ENCODE results near the gene FGGY.
A peak's percentile ranks its signal among the peaks of the same experiment; 100 is the strongest.

The FGGY gene

DNA sequence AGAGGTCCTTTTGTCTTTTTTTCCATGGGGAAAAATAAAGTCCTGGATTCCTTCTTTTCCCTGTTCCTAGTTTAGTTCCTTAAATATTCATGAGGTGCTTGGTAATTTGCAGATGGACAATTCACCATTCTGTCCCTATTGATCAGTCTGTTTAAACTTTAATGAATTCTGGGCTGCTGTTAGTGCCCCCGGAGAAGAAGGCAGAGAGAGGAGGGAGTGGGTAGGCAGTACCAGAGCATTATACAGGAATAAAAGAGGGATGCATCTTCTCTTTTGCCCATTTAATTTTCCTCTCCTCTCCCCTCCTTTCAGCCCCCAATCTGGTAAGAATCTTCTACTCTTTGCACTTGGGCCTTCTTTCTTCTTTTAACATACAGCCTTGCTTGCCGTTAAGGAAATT lies 25.9 kb downstream of the FGGY start:
- DNase-seq (ENCODE audit: low read depth) = no peak
- no peak overlapping the region for H3K4me3 ChIP-seq (ENCODE audit: low read length)
- TF ChIP-seq, protein P1, sequence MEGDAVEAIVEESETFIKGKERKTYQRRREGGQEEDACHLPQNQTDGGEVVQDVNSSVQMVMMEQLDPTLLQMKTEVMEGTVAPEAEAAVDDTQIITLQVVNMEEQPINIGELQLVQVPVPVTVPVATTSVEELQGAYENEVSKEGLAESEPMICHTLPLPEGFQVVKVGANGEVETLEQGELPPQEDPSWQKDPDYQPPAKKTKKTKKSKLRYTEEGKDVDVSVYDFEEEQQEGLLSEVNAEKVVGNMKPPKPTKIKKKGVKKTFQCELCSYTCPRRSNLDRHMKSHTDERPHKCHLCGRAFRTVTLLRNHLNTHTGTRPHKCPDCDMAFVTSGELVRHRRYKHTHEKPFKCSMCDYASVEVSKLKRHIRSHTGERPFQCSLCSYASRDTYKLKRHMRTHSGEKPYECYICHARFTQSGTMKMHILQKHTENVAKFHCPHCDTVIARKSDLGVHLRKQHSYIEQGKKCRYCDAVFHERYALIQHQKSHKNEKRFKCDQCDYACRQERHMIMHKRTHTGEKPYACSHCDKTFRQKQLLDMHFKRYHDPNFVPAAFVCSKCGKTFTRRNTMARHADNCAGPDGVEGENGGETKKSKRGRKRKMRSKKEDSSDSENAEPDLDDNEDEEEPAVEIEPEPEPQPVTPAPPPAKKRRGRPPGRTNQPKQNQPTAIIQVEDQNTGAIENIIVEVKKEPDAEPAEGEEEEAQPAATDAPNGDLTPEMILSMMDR (conservative IDR thresholded peaks at IDR 0.05; ENCODE audit: low read length) = no peak

DNA sequence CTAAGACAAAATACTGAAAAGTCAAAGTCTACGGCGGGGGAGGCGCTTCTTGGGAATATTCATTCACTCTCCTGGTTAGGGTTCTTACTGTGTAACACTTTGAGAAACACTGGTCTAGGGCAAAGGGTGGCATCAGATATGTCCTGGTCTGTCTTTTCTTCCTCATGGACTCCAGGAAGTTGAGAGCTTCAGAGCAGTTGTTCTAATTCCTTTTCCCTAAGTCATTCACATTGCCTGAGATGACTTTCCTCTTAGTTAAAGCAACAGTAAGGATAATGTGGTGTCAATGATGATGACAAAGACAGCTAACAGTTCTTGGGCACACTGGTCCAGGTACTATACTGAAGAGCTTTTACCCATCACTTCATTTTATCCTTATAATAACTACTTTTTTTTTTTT lies 27.0 kb downstream of the FGGY start:
- H3K4me3 ChIP-seq (ENCODE audit: low read length) = no peak overlapping the region
- peak; percentile 29 for DNase-seq (ENCODE audit: low read depth)
- TF ChIP-seq, protein P1 (conservative IDR thresholded peaks at IDR 0.05; ENCODE audit: low read length) = no peak

DNA sequence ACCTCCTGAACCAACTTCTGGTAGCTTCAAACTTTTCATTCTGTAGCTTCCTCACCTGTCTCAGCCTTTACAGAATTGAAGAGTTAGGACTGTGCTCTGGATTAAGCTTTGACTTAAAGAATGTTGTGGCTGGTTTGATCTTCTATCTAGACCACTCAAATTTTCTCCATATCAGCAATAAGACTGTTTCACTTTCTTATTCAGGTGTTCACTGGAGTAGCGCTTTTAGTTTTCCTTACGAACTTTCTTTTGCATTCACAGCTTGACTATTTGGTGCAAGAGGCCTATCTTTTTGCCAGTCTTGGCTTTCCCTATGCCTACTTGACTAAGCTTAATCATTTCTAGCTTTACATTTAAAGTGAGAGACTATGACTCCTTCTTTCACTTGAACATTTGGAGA lies 31.5 kb downstream of the FGGY start:
- no peak overlapping the region for H3K4me3 ChIP-seq (ENCODE audit: low read length)
- TF ChIP-seq, protein P1 (conservative IDR thresholded peaks at IDR 0.05; ENCODE audit: low read length) = no peak
- DNase-seq (ENCODE audit: low read depth) = no peak

DNA sequence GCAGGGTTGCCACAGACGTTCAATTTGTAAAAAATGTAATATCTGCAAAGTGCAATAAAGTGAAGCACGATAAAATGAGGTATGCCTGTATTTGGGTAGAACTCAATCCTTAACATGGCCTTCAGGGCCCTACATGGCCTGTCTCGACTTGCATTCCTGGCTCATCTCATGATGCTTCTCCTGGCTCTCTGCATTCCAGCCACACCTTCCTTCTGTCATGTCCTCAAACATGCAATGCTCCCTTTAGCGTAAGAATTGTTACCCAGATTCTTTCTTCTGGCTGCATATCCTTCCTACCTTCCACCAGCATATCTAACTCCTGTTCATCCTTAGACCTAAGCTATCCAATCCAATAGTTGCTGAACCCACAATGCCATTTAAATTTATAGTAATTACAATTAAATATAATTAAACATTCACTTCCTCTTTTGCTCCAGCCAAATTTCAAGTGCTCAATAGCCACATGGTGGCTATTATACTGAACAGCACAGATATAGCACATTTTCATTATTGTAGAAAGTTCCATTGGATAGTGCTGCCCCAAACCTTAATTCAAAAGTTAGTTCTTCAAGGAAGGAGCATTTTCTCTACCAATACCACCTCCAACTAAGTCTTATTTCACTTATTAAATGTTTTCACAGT lies 32.6 kb downstream of the FGGY start:
- DNase-seq (ENCODE audit: low read depth) = no peak
- no peak overlapping the region for H3K4me3 ChIP-seq (ENCODE audit: low read length)
- TF ChIP-seq, protein P1 (conservative IDR thresholded peaks at IDR 0.05; ENCODE audit: low read length) = no peak

DNA sequence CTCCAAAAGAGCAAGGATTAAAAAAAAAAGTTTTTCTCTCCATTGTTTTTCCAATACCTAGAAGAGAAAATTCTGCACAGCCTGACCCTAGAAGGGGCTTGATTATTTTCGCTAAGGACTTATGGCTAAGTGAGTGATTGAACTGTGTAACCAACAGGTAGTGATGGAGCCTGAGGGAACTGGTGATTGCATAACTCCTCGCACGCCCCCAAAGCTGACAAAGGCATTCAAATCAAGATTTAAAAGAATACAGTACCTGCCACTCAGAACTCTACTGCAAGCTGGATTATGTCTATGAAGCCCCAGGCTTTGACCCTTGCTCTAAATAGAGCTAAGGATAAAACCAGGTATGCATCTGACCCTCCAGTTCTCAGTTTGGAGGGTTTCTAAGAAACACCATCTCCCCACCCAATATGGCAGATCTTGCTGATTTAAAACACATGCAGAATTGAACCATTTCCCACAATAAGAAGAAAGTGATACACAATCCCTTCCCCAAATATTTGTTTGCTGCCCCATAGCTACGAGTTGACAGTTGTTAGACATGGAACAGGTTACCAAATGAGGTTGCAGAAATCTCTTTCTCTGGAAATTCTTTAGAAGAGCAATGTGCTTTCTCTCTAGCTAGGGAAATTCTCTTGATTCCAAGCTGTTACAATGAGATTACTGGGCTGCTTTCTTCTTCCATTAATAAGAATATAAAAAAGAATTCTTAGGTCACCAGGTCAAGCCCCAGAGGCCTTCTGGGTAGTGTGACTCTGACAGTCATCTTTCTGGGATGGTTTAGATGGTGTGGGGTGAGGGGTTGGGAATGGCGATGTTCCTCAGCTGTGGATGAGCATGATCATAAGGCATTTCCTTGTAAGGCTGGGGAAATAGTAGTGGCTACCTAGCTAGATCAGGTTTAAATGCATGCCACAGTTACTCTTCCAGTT lies 35.1 kb downstream of the FGGY start:
- no peak for DNase-seq (ENCODE audit: low read depth)
- TF ChIP-seq, protein P1 (conservative IDR thresholded peaks at IDR 0.05; ENCODE audit: low read length) = no peak

GRCh38 chr1:59332983-59333382 lies 36.1 kb downstream of the FGGY start:
- DNase-seq (ENCODE audit: low read depth) = peak; percentile 76
- TF ChIP-seq, protein P1 (conservative IDR thresholded peaks at IDR 0.05; ENCODE audit: low read length) = no peak
- no peak overlapping the region for H3K4me3 ChIP-seq (ENCODE audit: low read length)

More for the DNA sequence above, 35.1 kb downstream of the FGGY start:
- H3K4me3 ChIP-seq (ENCODE audit: low read length) = no peak overlapping the region

All from AG10803 (cell line).